ENCODE measurements around the gene CLEC16A. TPM values are rescaled to one million over a fixed set of nuclear protein-coding genes. Genes with fewer than 3 reads are reported as not detected.
A peak's percentile ranks its signal among the peaks of the same experiment; 100 is the strongest.

CLEC16A gene
- total and polyA plus RNA-seq, 9 of the 15 experiments (the other 6 are each of a cell fraction or from before 2014, with no cell fraction given) = 1.00 to 22.3 (median 10.0) TPM

- TF ChIP-seq ZNF318 (IDR thresholded peaks at IDR 0.05; ENCODE audit: borderline replicate concordance in 1 of 2, low read depth in 1 of 2) (no peak), ZFP36 (IDR thresholded peaks at IDR 0.05; ENCODE audit: low read depth, low read length, partially characterized antibody) (no peak), YY1 (IDR thresholded peaks at IDR 0.05; ENCODE audit: borderline replicate concordance in 1 of 3, control insufficient read depth in 1 of 3, extremely low read depth in 1 of 3, insufficient read depth in 3 of 3, insufficient read length in 1 of 3, insufficient replicate concordance in 2 of 3, low read depth in 1 of 3, low read length in 2 of 3) (peak in 1 of 3 experiments; percentile 76)
- TF ChIP-seq, protein P1, sequence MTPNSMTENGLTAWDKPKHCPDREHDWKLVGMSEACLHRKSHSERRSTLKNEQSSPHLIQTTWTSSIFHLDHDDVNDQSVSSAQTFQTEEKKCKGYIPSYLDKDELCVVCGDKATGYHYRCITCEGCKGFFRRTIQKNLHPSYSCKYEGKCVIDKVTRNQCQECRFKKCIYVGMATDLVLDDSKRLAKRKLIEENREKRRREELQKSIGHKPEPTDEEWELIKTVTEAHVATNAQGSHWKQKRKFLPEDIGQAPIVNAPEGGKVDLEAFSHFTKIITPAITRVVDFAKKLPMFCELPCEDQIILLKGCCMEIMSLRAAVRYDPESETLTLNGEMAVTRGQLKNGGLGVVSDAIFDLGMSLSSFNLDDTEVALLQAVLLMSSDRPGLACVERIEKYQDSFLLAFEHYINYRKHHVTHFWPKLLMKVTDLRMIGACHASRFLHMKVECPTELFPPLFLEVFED (CRISPR knock-in tag; conservative IDR thresholded peaks at IDR 0.05) = no peak
- TF ChIP-seq, protein P2, sequence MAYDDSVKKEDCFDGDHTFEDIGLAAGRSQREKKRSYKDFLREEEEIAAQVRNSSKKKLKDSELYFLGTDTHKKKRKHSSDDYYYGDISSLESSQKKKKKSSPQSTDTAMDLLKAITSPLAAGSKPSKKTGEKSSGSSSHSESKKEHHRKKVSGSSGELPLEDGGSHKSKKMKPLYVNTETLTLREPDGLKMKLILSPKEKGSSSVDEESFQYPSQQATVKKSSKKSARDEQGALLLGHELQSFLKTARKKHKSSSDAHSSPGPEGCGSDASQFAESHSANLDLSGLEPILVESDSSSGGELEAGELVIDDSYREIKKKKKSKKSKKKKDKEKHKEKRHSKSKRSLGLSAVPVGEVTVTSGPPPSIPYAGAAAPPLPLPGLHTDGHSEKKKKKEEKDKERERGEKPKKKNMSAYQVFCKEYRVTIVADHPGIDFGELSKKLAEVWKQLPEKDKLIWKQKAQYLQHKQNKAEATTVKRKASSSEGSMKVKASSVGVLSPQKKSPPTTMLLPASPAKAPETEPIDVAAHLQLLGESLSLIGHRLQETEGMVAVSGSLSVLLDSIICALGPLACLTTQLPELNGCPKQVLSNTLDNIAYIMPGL (CRISPR knock-in tag; IDR thresholded peaks at IDR 0.05) = no peak
These were observed 265.9 kb downstream of the CLEC16A start (continued) for GRCh38 chr16:11210260-11210659.

Measured in K562 (cell line).